Peyer's patch (tissue), 4 donors: ENCODE data around the gene OASL. TPM values are rescaled to one million over a fixed set of nuclear protein-coding genes. Genes with fewer than 3 reads are reported as not detected.

Experiments
- DNase-seq, 3 donors: peaks; one replicate each; pipeline ENCODE4 v3.0.0-alpha.2; 2017 to 2019
- H3K27ac ChIP-seq, 4 donors: fragments of 200-600 bp; sonication (generic); one replicate each; pipeline ENCODE4 v1.5.1; 2016 to 2019
- H3K27me3 ChIP-seq, 2 donors: fragments of 200-600 bp; sonication (generic); one replicate each; pipeline ENCODE4 v1.5.1; 2019
- H3K36me3 ChIP-seq, 3 donors: fragments of 200-600 bp; sonication (generic); one replicate each; pipeline ENCODE4 v1.5.1; 2016 to 2019
- H3K4me1 ChIP-seq, 4 donors: fragments of 200-600 bp; sonication (generic); one replicate each; pipeline ENCODE4 v1.5.1; 2016 to 2019
- H3K4me3 ChIP-seq, 4 donors: fragments of 200-600 bp; sonication (generic); 1 replicate in 3 of 4; 2 replicates in 1 of 4; pipeline ENCODE4 v1.5.1; 2016 to 2019; ENCODE audit warnings: mild to moderate bottlenecking in 1 of 4
- H3K9me3 ChIP-seq, 4 donors: fragments of 200-600 bp; sonication (generic); one replicate each; pipeline ENCODE4 v1.5.1; 2016 to 2019; ENCODE audit warnings: mild to moderate bottlenecking in 1 of 4
- CTCF ChIP-seq, 6 experiments: fragments of 450-650 bp in 4 of 6; fragments of 200-600 bp in 2 of 6; sonication (generic) in 1 of 6; IDR thresholded peaks; one replicate each; pipeline ENCODE4 v1.5.1; 2017 to 2019; ENCODE audit warnings: antibody characterized with exemption in 6 of 6, mild to moderate bottlenecking in 3 of 6, moderate library complexity in 1 of 6
- POLR2A ChIP-seq, 2 donors: fragments of 450-650 bp; IDR thresholded peaks; one replicate each; pipeline ENCODE4 v1.5.1; 2017; ENCODE audit warnings: antibody characterized with exemption in 2 of 2, mild to moderate bottlenecking in 2 of 2, moderate library complexity in 2 of 2
- total RNA-seq, 4 donors: library from RNA; depleted of rRNA; stranded (reverse); fragments of >200 nt; gene quantifications; one replicate each; pipeline ENCODE4 v1.1.0, GENCODE V29; 2016

Gene OASL
- total RNA-seq, 4 donors from 2014 or later, result 0.66 to 1.2 (median 0.94) TPM; not detected in 1

GRCh38 chr12:120994059-120994458, 45.0 kb downstream of the OASL start:
- H3K36me3 ChIP-seq, result peaks cover 0 to 42% (median 0%) of the 10 kb centered on the region in 3 donors
- no peak for TF ChIP-seq POLR2A (IDR thresholded peaks at IDR 0.05)
- TF ChIP-seq CTCF (IDR thresholded peaks at IDR 0.05), result no peak
- no peaks in the 10 kb centered on the region for H3K27me3 ChIP-seq
- no peak overlapping the region for H3K27ac ChIP-seq
- H3K9me3 ChIP-seq, result no peaks in the 10 kb centered on the region
- no peak overlapping the region for H3K4me3 ChIP-seq
- H3K4me1 ChIP-seq, result no peaks in the 10 kb centered on the region
- DNase-seq, result no peak

- H3K36me3 ChIP-seq, result peaks cover 0 to 48% (median 0%) of the 10 kb centered on the region in 3 donors
- no peak overlapping the region for H3K4me3 ChIP-seq
- TF ChIP-seq CTCF (IDR thresholded peaks at IDR 0.05), result no peak
- no peak for TF ChIP-seq POLR2A (IDR thresholded peaks at IDR 0.05)
- no peak overlapping the region for H3K27ac ChIP-seq
- H3K27me3 ChIP-seq, result no peaks in the 10 kb centered on the region
- DNase-seq, result no peak
- H3K9me3 ChIP-seq, result no peaks in the 10 kb centered on the region
- no peaks in the 10 kb centered on the region for H3K4me1 ChIP-seq
Observed at GRCh38 chr12:120993496-120993895, 45.5 kb downstream of the OASL start.

- Histone ChIP-seq H3K4me3 (no peak overlapping the region), H3K9me3 (no peaks in the 10 kb centered on the region), H3K36me3 (peaks cover 0 to 49% (median 0%) of the 10 kb centered on the region in 3 donors), H3K4me1 (no peaks in the 10 kb centered on the region), H3K27ac (no peak overlapping the region), H3K27me3 (no peaks in the 10 kb centered on the region)
- TF ChIP-seq CTCF (IDR thresholded peaks at IDR 0.05), result no peak
- no peak for TF ChIP-seq POLR2A (IDR thresholded peaks at IDR 0.05)
- no peak for DNase-seq
Observed at GRCh38 chr12:120992989-120993388, 46.1 kb downstream of the OASL start.

GRCh38 chr12:120991965-120992364, 47.1 kb downstream of the OASL start:
- Histone ChIP-seq H3K4me1 (no peaks in the 10 kb centered on the region), H3K27me3 (no peaks in the 10 kb centered on the region), H3K36me3 (peaks cover 0 to 49% (median 0%) of the 10 kb centered on the region in 3 donors), H3K9me3 (no peaks in the 10 kb centered on the region), H3K27ac (no peak overlapping the region), H3K4me3 (no peak overlapping the region)
- TF ChIP-seq CTCF (IDR thresholded peaks at IDR 0.05) (no peak), POLR2A (IDR thresholded peaks at IDR 0.05) (no peak)
- no peak for DNase-seq

GRCh38 chr12:120990487-120991055, 48.5 kb downstream of the OASL start:
- no peak overlapping the region for H3K4me3 ChIP-seq
- DNase-seq, result no peak
- peaks cover 0 to 39% (median 0%) of the 10 kb centered on the region in 3 donors for H3K36me3 ChIP-seq
- H3K9me3 ChIP-seq, result no peaks in the 10 kb centered on the region
- no peak overlapping the region for H3K27ac ChIP-seq
- no peak for TF ChIP-seq POLR2A (IDR thresholded peaks at IDR 0.05)
- TF ChIP-seq CTCF (IDR thresholded peaks at IDR 0.05), result no peak
- H3K4me1 ChIP-seq, result peaks cover 0 to 1% (median 0%) of the 10 kb centered on the region in 4 donors
- H3K27me3 ChIP-seq, result no peaks in the 10 kb centered on the region
